PFSK-1 (cell line): ENCODE measurements around the gene TMEM259. TPM values are rescaled to one million over a fixed set of nuclear protein-coding genes. Genes with fewer than 3 reads are reported as not detected.

Source experiments
- FOXP2 ChIP-seq: optimal IDR thresholded peaks from 2 replicates; pipeline ENCODE3; 2011; ENCODE audit warnings: borderline replicate concordance, control low read depth, inconsistent platforms; ENCODE audit not compliant: insufficient read depth; ENCODE audit errors: extremely low read length, extremely low read depth
- POLR2AphosphoS5 ChIP-seq: IDR thresholded peaks from 2 replicates; pipeline ENCODE4 v1.6.1; 2012; ENCODE audit warnings: low read depth, mild to moderate bottlenecking, control low read depth, low read length, moderate library complexity
- SIN3A ChIP-seq: IDR thresholded peaks from 2 replicates; pipeline ENCODE4 v1.6.1; 2012; ENCODE audit warnings: mild to moderate bottlenecking, low read length, moderate library complexity, borderline replicate concordance; ENCODE audit not compliant: insufficient read depth
- TAF1 ChIP-seq: IDR thresholded peaks from 2 replicates; pipeline ENCODE4 v1.6.1; 2012; ENCODE audit warnings: low read length, control low read depth, borderline replicate concordance; ENCODE audit not compliant: insufficient read depth
- polyA plus RNA-seq: library from polyadenylated mRNA; unstranded; fragments of >200 nt; gene quantifications from one replicate; pipeline ENCODE4 v1.2.1, GENCODE V29; 2012; ENCODE audit warnings: low read depth, missing spikeins; ENCODE audit not compliant: insufficient read length
- TF ChIP-seq, protein P1 (sequence below), 2 experiments: IDR thresholded peaks; 2 replicates each; pipeline versions ENCODE4 v1.6.1 to v1.8.0; 2011 to 2012; ENCODE audit warnings: low read depth in 2 of 2, low read length in 2 of 2, control low read depth in 1 of 2, inconsistent platforms in 1 of 2, mild to moderate bottlenecking in 1 of 2, moderate library complexity in 1 of 2; ENCODE audit not compliant: insufficient read depth in 1 of 2

TMEM259 gene
- polyA plus RNA-seq = 226 TPM

DNA sequence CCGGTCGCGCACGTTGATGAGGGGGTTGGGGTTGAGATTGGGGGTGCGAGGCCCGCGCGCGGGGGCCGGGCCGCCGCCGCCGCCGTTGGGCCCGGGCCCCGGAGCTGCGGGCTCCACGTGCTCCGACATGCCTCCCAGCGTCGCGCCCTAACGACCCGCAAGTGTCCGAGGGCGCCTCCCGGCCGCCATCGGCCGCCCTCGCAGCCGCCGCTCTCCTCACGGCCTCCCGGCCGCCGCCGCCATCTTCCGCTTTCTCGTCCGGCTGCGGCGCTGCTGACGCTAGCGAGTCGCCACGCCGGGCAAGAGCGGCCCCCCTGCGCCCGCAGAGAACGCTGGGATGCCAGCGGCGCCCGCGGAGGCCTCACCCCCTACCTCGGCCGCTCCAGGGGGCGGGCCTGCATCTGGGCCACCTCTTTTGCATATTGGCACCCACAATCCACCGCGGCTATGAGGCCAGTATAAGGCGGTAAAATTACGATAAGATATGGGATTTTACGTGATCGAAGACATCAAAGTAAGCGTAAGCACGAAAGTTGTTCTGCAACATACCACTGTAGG is at the start of gene TMEM259:
Gene TMEM259, minus strand, starts transcription at position 256 of the 558 bp plus-strand sequence. Its CDS starts 127 bp downstream, at position 129.
- peak; percentile 65 for TF ChIP-seq FOXP2
- peak; percentile 67; the same call in 1 of the 2 replicates for TF ChIP-seq POLR2AphosphoS5
- peak; percentile 58; the same call in 1 of the 2 replicates for TF ChIP-seq SIN3A
- TF ChIP-seq TAF1 = peak; percentile 93
- TF ChIP-seq, protein P1, sequence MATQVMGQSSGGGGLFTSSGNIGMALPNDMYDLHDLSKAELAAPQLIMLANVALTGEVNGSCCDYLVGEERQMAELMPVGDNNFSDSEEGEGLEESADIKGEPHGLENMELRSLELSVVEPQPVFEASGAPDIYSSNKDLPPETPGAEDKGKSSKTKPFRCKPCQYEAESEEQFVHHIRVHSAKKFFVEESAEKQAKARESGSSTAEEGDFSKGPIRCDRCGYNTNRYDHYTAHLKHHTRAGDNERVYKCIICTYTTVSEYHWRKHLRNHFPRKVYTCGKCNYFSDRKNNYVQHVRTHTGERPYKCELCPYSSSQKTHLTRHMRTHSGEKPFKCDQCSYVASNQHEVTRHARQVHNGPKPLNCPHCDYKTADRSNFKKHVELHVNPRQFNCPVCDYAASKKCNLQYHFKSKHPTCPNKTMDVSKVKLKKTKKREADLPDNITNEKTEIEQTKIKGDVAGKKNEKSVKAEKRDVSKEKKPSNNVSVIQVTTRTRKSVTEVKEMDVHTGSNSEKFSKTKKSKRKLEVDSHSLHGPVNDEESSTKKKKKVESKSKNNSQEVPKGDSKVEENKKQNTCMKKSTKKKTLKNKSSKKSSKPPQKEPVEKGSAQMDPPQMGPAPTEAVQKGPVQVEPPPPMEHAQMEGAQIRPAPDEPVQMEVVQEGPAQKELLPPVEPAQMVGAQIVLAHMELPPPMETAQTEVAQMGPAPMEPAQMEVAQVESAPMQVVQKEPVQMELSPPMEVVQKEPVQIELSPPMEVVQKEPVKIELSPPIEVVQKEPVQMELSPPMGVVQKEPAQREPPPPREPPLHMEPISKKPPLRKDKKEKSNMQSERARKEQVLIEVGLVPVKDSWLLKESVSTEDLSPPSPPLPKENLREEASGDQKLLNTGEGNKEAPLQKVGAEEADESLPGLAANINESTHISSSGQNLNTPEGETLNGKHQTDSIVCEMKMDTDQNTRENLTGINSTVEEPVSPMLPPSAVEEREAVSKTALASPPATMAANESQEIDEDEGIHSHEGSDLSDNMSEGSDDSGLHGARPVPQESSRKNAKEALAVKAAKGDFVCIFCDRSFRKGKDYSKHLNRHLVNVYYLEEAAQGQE (IDR thresholded peaks at IDR 0.05; ENCODE audit: insufficient read depth in 1 of 2, low read depth in 2 of 2, low read length in 2 of 2) = peak in 1 of 2 experiments; percentile 21; a peak in 1 of 4 replicates

DNA sequence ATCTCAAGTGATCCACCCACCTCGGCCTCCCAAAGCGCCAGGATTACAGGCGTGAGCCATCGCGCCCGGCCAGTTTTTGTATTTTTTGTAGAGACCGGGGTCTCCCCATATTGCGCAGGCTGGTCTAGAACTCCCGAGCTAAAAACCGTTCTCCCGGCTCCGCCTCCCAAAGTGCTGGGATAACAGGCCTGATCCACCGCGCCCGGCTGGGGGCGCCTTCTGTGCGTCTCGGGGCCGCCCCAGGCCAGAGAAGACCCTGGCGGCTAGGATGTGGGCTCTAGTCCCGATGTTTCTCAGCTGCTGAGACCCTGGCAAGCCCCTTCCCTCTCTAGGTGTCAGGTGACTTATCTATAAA is 49.6 kb upstream of the TMEM259 start:
- TF ChIP-seq SIN3A (no peak), TAF1 (no peak), FOXP2 (no peak), POLR2AphosphoS5 (no peak)
- TF ChIP-seq, protein P1 (IDR thresholded peaks at IDR 0.05; ENCODE audit: insufficient read depth in 1 of 2, low read depth in 2 of 2, low read length in 2 of 2) = no peak

GRCh38 chr19:1069009-1069779 is 48.3 kb upstream of the TMEM259 start:
- TF ChIP-seq TAF1 (no peak), POLR2AphosphoS5 (no peak), FOXP2 (peak; percentile 82)

DNA sequence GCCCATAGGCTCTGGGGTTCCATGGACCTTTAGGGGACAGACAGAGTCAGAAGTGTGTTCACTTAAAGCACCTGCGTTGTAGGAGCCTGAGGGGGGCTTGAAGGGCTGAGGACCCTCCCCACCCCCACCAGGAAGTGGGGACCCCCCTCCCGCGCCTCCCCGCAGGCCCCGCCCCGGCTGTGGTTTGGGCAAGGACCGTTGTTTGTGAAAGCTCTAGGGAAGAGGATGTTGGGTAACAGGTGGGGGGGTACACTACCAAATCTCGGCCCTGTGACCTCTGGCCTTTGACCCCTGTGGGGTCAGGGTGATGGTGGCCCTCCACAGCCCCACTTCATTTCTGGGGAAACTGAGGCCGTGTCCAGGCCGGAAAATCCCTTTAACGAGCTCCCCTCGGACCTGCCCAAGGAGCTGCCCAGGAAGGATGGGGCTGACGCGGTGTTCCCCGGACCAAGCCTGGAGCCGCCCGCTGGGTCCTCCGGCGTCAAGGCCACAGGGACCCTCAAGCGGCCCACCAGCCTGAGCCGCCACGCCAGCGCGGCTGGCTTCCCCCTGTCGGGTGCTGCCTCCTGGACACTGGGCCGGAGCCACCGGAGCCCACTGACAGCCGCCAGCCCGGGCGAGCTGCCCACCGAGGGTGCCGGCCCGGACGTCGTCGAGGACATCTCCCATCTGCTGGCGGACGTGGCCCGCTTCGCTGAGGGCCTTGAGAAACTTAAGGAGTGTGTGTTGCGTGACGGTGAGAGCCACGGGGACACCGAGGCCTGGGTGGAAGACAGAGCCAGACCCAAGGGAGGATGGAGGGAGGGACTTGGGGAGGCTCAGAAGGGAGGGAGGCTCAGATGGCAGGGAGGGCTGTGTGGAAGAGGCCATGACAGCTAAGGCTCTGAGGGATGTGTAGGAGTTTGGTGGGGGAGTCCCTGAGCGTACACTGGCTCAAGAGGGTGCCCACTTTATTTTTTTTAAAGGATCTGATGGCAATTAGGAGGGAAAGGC is 47.4 kb upstream of the TMEM259 start:
- TF ChIP-seq SIN3A (no peak), POLR2AphosphoS5 (no peak), FOXP2 (no peak), TAF1 (no peak)
- TF ChIP-seq, protein P1 (IDR thresholded peaks at IDR 0.05; ENCODE audit: insufficient read depth in 1 of 2, low read depth in 2 of 2, low read length in 2 of 2) = no peak
